PC-9 (cell line): ENCODE results near the gene BAIAP2.

Source experiments
- CTCF ChIP-seq: fragments of 200-600 bp; sonication (generic); conservative IDR thresholded peaks from 2 replicates; pipeline ENCODE4 v1.6.1; 2017; ENCODE audit warnings: mixed run types, antibody characterized with exemption, mild to moderate bottlenecking, moderate library complexity
- EZH2 ChIP-seq: fragments of 200-600 bp; sonication (generic); IDR thresholded peaks from 2 replicates; pipeline ENCODE4 v1.8.0; 2017; ENCODE audit warnings: antibody characterized with exemption, low read depth

DNA sequence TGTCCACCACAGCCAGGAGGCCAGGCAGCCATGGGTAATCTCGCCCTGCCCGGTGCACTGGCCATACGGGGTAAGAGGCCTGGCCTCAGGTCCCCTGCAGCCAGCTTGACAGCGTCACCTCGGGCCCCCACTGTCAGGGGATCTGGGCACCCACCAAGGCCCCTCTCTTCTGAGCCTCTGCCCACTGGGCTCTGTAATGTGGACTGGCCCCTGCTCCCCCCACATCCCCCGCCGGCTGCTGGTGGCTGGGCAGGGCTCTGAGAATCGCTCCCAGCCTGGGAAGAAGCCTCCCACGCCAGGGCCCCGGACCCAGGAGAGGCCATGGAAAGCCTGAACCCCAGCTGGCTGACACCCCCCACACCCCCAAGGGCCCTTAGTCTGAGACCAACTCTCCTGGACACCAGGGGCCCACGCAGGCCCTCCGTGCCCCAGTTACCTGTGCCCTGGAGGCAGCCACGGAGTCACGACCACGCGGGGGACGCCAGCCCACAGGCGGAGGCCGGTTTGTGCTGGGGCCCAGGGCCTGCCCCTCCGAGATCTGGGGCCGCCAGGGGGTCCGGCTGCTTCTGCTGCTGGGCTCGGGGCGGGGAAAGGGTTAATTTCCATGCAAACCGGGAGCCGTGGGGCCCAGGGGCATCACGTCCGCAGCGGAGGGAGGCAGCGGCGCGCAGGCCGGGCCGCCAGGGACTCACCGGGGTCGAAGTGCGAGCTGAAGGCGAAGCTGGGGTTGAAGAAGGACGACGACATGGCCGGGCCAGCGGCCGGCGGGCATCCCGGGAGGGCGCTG, 130.5 kb downstream of the BAIAP2 start, which contains the start of gene PVALEF:
- no peak for TF ChIP-seq CTCF
- no peak for TF ChIP-seq EZH2
